Renal cortical epithelial cell (primary cell): Measurements from ENCODE around the gene LARP1. TPM values are rescaled to one million over a fixed set of nuclear protein-coding genes. Genes with fewer than 3 reads are reported as not detected.
"Not testable (repeated sequence)": the region's sequence is repeated elsewhere in the genome, so short reads cannot be mapped to it uniquely, and the experiment has no call there.

ENCODE experiments used
- DNase-seq: peaks from one replicate; pipeline ENCODE4 v3.0.0-alpha.2; 2011; ENCODE audit warnings: low read depth
- total RNA-seq: library from RNA; depleted of rRNA; stranded (reverse); fragments of >200 nt; gene quantifications from 2 replicates; pipeline ENCODE4 v1.2.3, GENCODE V29; 2014

The LARP1 gene
- total RNA-seq, 1 donor from 2014 or later = 96.5 TPM

GRCh38 chr5:154735362-154735761 lies 19.8 kb upstream of the LARP1 start:
- DNase-seq = not testable (repeated sequence)

GRCh38 chr5:154736372-154736771 lies 18.8 kb upstream of the LARP1 start:
- not testable (repeated sequence) for DNase-seq

GRCh38 chr5:154737667-154738320 lies 17.4 kb upstream of the LARP1 start:
- no peak for DNase-seq

GRCh38 chr5:154740483-154740882 lies 14.7 kb upstream of the LARP1 start:
- peak; percentile 67 for DNase-seq

- no peak for DNase-seq
These were observed 14.2 kb upstream of the LARP1 start for GRCh38 chr5:154740957-154741356.

GRCh38 chr5:154741415-154741814 lies 13.8 kb upstream of the LARP1 start:
- DNase-seq = no peak

- DNase-seq = no peak
These were observed 11.4 kb upstream of the LARP1 start for GRCh38 chr5:154743812-154744211.

GRCh38 chr5:154745349-154745748 lies 9.8 kb upstream of the LARP1 start:
- DNase-seq = no peak

GRCh38 chr5:154749491-154749890 lies 5.7 kb upstream of the LARP1 start:
- no peak for DNase-seq

- DNase-seq = not testable (repeated sequence)
These were observed 4.5 kb upstream of the LARP1 start for GRCh38 chr5:154750641-154751040.

GRCh38 chr5:154751854-154752253 lies 3.3 kb upstream of the LARP1 start:
- no peak for DNase-seq

- peak; percentile 80 for DNase-seq
These were observed 1.4 kb upstream of the LARP1 start for GRCh38 chr5:154753792-154754191.

GRCh38 chr5:154754460-154755360 lies 467 bp upstream of the LARP1 start:
- DNase-seq = peak; percentile 91

DNA sequence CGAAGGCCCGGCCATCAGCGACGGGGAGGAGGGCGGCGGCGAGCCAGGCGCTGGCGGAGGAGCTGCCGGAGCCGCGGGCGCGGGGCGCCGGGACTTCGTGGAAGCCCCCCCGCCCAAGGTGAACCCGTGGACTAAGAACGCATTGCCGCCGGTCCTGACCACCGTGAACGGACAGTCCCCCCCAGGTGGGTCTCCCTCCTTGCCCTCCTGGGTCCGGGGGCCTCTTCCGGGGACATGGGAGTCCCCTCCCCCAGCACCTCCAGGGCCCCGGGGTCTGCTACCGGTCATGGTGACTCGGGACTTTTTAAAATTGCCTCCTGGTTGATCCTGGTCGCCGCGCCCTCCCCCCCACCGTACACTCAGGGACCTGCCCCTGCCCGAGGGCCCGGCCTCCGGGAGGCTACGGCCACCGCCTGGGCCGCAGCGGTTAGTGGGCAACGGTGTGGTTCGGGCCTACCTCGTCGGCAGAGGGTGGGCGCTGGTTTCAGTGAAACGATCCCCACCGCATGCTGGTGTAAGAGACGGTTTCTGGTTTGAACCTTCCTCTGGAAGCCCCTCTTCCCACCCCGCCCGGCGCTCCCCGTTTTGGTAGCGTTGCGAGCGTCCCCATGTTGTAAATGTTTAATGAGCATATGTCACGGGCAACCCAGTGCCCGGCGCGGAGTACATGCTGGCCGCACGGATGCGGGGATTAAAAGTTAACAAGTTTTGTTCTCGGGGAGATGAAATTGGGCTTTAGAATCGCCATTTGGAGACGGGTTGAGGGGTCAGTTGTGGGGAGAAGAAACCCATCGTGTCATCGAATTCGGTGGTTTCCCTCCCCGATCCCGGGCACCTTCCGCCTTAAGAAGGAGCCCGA lies 1.1 kb downstream of the LARP1 start:
- no peak for DNase-seq

GRCh38 chr5:154756868-154757813 lies 2.0 kb downstream of the LARP1 start:
- no peak for DNase-seq

GRCh38 chr5:154757814-154758406 lies 2.7 kb downstream of the LARP1 start:
- DNase-seq = peak; percentile 90

DNA sequence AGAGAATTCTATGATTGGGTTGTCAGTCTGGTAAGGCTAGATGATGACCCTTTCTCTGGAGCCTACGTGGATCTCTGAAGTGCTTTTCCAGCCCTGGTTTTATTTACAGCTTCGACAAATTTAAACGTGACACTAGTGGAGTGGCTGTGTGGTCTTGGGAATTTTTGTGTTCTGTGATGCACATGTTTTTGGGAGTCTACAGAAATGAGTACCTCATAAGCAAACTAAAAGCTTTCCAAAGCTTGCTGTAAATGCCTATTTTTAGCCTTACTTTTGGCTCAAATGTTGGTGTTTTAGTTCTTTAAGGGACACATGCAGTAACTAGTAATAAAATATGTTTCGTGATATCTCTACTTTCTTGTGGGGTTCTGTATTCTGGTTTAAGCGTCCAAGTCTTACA lies 3.3 kb downstream of the LARP1 start:
- DNase-seq = no peak

DNA sequence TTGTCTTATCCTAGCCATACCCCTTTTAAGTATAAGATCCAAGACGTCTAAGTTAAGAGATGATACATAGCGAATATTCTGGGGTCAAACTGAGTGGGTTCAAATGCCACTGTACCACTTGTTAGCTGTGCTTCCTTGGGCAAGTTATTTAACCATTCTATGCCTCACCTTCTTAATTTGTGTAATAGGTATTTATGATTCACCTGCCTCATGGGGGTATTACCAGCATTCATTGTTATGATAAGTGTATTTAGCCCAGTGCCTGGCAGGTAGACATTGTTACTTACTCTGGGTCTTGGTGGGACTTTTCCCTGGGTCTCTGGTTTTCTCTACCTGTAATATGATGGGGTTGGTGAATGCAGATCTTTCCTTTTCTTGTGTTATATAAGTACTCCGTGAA lies 3.8 kb downstream of the LARP1 start:
- DNase-seq = no peak

DNA sequence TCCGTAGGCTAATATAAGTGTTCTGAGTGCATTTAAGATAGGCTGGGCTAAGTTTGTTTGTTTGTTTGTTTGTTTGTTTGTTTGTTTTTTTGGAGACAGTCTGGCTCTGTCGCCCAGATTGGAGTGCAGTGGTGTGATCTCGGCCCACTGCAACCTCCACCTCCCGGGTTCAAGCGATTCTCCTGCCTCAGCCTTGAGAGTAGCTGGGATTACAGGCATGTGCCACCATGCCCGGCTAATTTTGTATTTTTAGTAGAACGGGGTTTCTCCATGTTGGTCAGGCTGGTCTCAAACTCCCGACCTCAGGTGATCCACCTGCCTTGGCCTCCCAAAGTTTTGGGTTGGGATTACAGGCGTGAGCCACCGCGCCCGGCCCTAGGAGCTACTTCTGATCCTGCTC lies 4.7 kb downstream of the LARP1 start:
- DNase-seq = not testable (repeated sequence)

DNA sequence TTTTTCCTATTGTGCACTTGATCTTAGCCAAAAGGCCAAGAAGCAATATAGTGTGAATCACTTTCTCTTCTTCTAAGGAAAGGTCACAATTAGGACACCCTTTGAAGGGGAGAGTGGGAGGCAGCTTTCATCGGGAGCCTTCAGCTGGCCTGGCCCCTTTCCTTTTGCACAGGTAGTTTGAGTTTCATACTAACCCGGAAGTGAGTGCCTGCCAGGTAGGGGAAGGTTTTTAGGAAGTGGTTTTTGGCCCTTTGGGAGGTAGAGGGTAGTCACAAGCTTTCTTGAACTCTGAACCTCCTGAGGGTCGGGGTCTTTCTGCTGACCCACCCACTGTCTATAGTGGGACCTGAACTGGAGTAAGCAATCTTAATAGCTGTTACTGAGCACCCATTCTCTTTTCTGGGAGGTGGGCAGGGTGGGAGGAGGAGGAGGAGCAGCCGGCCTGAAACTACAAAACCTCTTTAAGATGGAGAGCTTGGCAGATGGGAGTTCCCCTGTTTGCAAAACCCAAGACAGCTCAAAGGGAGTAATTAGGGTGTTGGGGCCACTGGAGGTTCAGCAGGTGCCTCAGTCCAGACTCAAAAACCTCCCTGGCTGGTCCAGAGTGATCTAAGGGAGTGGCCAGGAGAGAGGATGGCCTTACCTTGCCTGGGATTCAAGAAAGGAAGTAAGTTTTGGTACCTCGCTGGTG lies 6.0 kb downstream of the LARP1 start:
- DNase-seq = no peak
